K562 (cell line): ENCODE measurements around the gene KCP. TPM values are rescaled to one million over a fixed set of nuclear protein-coding genes. Genes with fewer than 3 reads are reported as not detected.

Experiments used
- ATAC-seq: fragments of 200-7000 bp; cut with Tn5 transposase; 3 replicates; pipeline ENCODE4 v1.9.1; 2020; ENCODE audit warnings: moderate library complexity
- BruUV-seq: library from RNA; stranded (reverse); fragments of 400-500 nt; replicated peaks from 2 replicates; lab custom pipeline; 2021; lab: Mats Ljungman, UMichigan
- CTCF ChIA-PET: fragments of 300-600 bp; formaldehyde crosslinking; extraction: SDS; loops from one replicate; lab custom pipeline; 2021; ENCODE audit warnings: low intra/inter-chr PET ratio; lab: Yijun Ruan, JAX
- POLR2A ChIA-PET: fragments of 300-600, 350-650 bp; sonication (Branson Sonifier 250); formaldehyde crosslinking; extraction: SDS; loops from one replicate; lab custom pipeline; 2021; ENCODE audit warnings: antibody characterized with exemption, inconsistent platforms; lab: Yijun Ruan, JAX
- DNase-seq, 4 experiments: peaks; one replicate each; pipeline versions ENCODE4 v3.0.0 to v3.0.0-alpha.2; 2011 to 2018; ENCODE audit warnings: low spot score in 3 of 4, mixed read lengths in 3 of 4; ENCODE audit errors: extremely low read depth in 1 of 4
- FAIRE-seq: peaks from 2 replicates; lab custom pipeline; 2011; peaks lifted over from hg19 to GRCh38; lab: Jason Lieb, UNC
- H2AFZ ChIP-seq: 2 replicates; pipeline ENCODE4 v1.6.0; 2011; ENCODE audit warnings: low read depth, low read length, control low read depth, inconsistent platforms
- H3K27ac ChIP-seq: fragments of 200-600 bp; 3 replicates; pipeline ENCODE4 v1.8.0; 2011; ENCODE audit warnings: low read depth, mild to moderate bottlenecking, control low read depth, inconsistent platforms, low read length, moderate library complexity, mixed read lengths; ENCODE audit errors: extremely low read depth
- H3K27me3 ChIP-seq, 2 experiments: fragments of 300-600 bp in 1 of 2; 2 replicates in 1 of 2; 3 replicates in 1 of 2; pipeline versions ENCODE4 v1.6.0 to v1.8.0; 2011; ENCODE audit warnings: inconsistent platforms in 2 of 2, low read length in 2 of 2, mild to moderate bottlenecking in 1 of 2, mixed read lengths in 1 of 2, moderate library complexity in 1 of 2; ENCODE audit not compliant: control insufficient read depth in 2 of 2, insufficient read depth in 2 of 2
- H3K36me3 ChIP-seq: fragments of 300-600 bp; 3 replicates; pipeline ENCODE4 v1.8.0; 2011; ENCODE audit warnings: mild to moderate bottlenecking, low read length, inconsistent platforms; ENCODE audit not compliant: control insufficient read depth, insufficient read depth
- H3K4me1 ChIP-seq, 2 experiments: fragments of 200-600 bp in 1 of 2; replicated peaks in 1 of 2; 2 replicates in 1 of 2; 3 replicates in 1 of 2; pipeline versions ENCODE4 v1.5.1 to v1.8.0; 2011; ENCODE audit warnings: inconsistent platforms in 2 of 2, low read length in 2 of 2, mild to moderate bottlenecking in 1 of 2, mixed read lengths in 1 of 2, moderate library complexity in 1 of 2; ENCODE audit not compliant: control insufficient read depth in 2 of 2, insufficient read depth in 2 of 2
- H3K4me2 ChIP-seq: 2 replicates; pipeline ENCODE4 v1.6.1; 2011; ENCODE audit warnings: low read length, control low read depth, inconsistent platforms, mixed read lengths; ENCODE audit not compliant: insufficient read depth
- H3K4me3 ChIP-seq: fragments of 200-600 bp; sonication (generic), shearing (Covaris generic); 2 replicates; pipeline ENCODE4 v1.5.1; 2016; ENCODE audit warnings: control low read depth, inconsistent platforms
- H3K79me2 ChIP-seq: fragments of 200-600 bp; 3 replicates; pipeline ENCODE4 v1.8.0; 2011; ENCODE audit warnings: low read length, inconsistent platforms; ENCODE audit not compliant: control insufficient read depth, insufficient read depth
- H3K9ac ChIP-seq, 2 experiments: 2 replicates each; pipeline versions ENCODE4 v1.6.0 to v1.6.1; 2011; ENCODE audit warnings: low read depth in 2 of 2, low read length in 2 of 2, control low read depth in 1 of 2, inconsistent platforms in 1 of 2, mild to moderate bottlenecking in 1 of 2, mixed read lengths in 1 of 2; ENCODE audit not compliant: insufficient read depth in 1 of 2
- H3K9me1 ChIP-seq: one replicate; pipeline ENCODE4 v1.6.0; 2011; ENCODE audit warnings: inconsistent platforms, mild to moderate bottlenecking, low read length, moderate library complexity; ENCODE audit not compliant: control insufficient read depth, insufficient read depth
- H3K9me3 ChIP-seq: replicated peaks from 2 replicates; pipeline ENCODE4 v1.5.1; 2011; ENCODE audit warnings: low read depth, low read length, inconsistent platforms; ENCODE audit not compliant: control insufficient read depth, insufficient read depth
- H4K20me1 ChIP-seq: replicated peaks from 2 replicates; pipeline ENCODE4 v1.6.1; 2011; ENCODE audit warnings: low read length, inconsistent platforms, mixed read lengths; ENCODE audit not compliant: control insufficient read depth, insufficient read depth
- CCNT2 ChIP-seq: IDR thresholded peaks from 2 replicates; pipeline ENCODE4 v1.6.1; 2011; ENCODE audit warnings: borderline replicate concordance, low read depth, mild to moderate bottlenecking, moderate library complexity, mixed read lengths, low read length; ENCODE audit not compliant: insufficient read length; ENCODE audit errors: extremely low read depth
- HNRNPH1 ChIP-seq: fragments of 200-400 bp; formaldehyde crosslinking; optimal IDR thresholded peaks from 2 replicates; pipeline ENCODE3; 2017; ENCODE audit warnings: low read depth, mild to moderate bottlenecking, low read length, moderate library complexity
- LEF1 ChIP-seq: fragments of 450-650 bp; IDR thresholded peaks from 2 replicates; pipeline ENCODE4 v1.6.1; 2016; ENCODE audit warnings: mild to moderate bottlenecking
- MYBL2 ChIP-seq, 2 experiments: fragments of 450-650 bp in 1 of 2; sonication (generic) in 1 of 2; formaldehyde crosslinking in 1 of 2; IDR thresholded peaks; 2 replicates each; pipeline versions ENCODE4 v1.6.1 to v1.8.1; 2017 to 2022; ENCODE audit warnings: borderline replicate concordance in 1 of 2, inconsistent platforms in 1 of 2, low read depth in 1 of 2, mild to moderate bottlenecking in 1 of 2, missing genetic modification reagents in 1 of 2, moderate library complexity in 1 of 2
- NR2C2 ChIP-seq, 2 experiments: fragments of 200-800 bp in 1 of 2; sonication (Bioruptor generic) in 1 of 2; sonication (generic) in 1 of 2; formaldehyde crosslinking in 1 of 2; IDR thresholded peaks; 2 replicates each; pipeline versions ENCODE4 v1.6.1 to v1.8.0; 2016 to 2022; ENCODE audit warnings: mild to moderate bottlenecking in 1 of 2, missing compliant biosample characterization in 1 of 2, missing genetic modification characterization in 1 of 2, missing genetic modification reagents in 1 of 2
- ZBTB40 ChIP-seq, 2 experiments: fragments of 450-650 bp in 1 of 2; sonication (generic) in 1 of 2; formaldehyde crosslinking in 1 of 2; IDR thresholded peaks; 2 replicates each; pipeline versions ENCODE4 v1.7.1 to v1.9.0; 2016 to 2022; ENCODE audit warnings: inconsistent platforms in 1 of 2, mild to moderate bottlenecking in 1 of 2, missing genetic modification reagents in 1 of 2
- whole genome bisulfite sequencing: fragments of 100-300 bp; shearing (Covaris generic); methylation state at CpG from one replicate; pipeline ENCODE4 v1.1.6; 2016; ENCODE audit warnings: low coverage, mixed read lengths; ENCODE audit not compliant: insufficient coverage; ENCODE audit errors: missing lambda C conversion rate; 5-methylcytosine and 5-hydroxymethylcytosine counted together
- in situ Hi-C: fragments of 300-500 bp; cut with MboI; formaldehyde crosslinking; loops from 4 replicates; pipeline ENCODE4 v1.15.0; 2018; ENCODE audit warnings: inconsistent platforms, mixed read lengths
- intact Hi-C: fragments of 100-400 bp; cut with micrococcal nuclease; formaldehyde crosslinking; loops from 2 replicates; pipeline ENCODE4 v1.14.2; 2022
- polyA plus RNA-seq, 8 experiments: library from polyadenylated mRNA; depleted of rRNA in 4 of 8; stranded (reverse) in 5 of 8; unstranded in 3 of 8; fragments of >200 nt; fragmentation: Nextera tagmentation in 2 of 8; fragmentation: Illumina TruSeq in 1 of 8; extraction: Ambion mirVana in 2 of 8; extraction: Trizol in 1 of 8; gene quantifications; 2 replicates each; pipeline versions ENCODE4 v1.2.1 to v1.2.3, GENCODE V29; 2011 to 2014; ENCODE audit warnings: inconsistent platforms in 1 of 8, missing spikeins in 1 of 8
- total RNA-seq, 7 experiments: library from RNA; depleted of rRNA in 6 of 7; stranded (reverse); fragments of >200 nt in 6 of 7; fragmentation: Illumina TruSeq in 2 of 7; extraction: Trizol in 2 of 7; gene quantifications; 2 replicates each; pipeline versions ENCODE4 v1.2.1 to v1.2.3, GENCODE V29; 2011 to 2021; ENCODE audit warnings: low replicate concordance in 1 of 7

The KCP gene
- total and polyA plus RNA-seq, 9 of the 15 experiments (the other 6 are each of a cell fraction or from before 2014, with no cell fraction given) = 0.06 to 0.17 (median 0.12) TPM; not detected in 3

DNA sequence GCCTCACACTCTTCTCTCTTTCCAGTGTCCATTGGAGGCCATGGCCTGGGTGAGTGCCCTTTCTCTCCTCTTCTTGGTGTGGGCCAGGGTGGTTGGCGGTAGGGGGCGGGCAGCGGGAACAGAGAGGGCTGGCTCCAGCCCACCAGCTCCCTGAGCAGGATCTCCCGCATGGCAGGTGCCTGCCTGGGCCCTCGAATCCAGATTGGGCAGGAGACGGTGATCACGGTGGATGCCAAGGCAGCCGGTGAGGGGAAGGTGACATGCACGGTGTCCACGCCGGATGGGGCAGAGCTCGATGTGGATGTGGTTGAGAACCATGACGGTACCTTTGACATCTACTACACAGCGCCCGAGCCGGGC is 61.4 kb downstream of the KCP start:
- Histone ChIP-seq H2AFZ (no peak overlapping the region), H3K9ac (peak overlapping the region in 1 of 2 experiments; percentile 37; a peak in 1 of 4 replicates), H3K36me3 (peaks cover 99% of the 10 kb centered on the region), H3K9me1 (peaks cover 5% of the 10 kb centered on the region), H4K20me1 (peaks cover 5% of the 10 kb centered on the region; the same call in 1 of the 2 replicates), H3K27me3 (no peaks in the 10 kb centered on the region), H3K79me2 (no peaks in the 10 kb centered on the region), H3K4me1 (peaks cover 0 to 24% of the 10 kb centered on the region in 2 experiments; a peak in 1 of 5 replicates), H3K4me3 (no peak overlapping the region), H3K4me2 (no peak overlapping the region), H3K27ac (no peak overlapping the region), H3K9me3 (no peaks in the 10 kb centered on the region)
- no TSS peak for BruUV-seq
- ChIA-PET CTCF (no interaction called here), POLR2A (interaction anchor here (1.1 to 5.1 kb wide), 3 partner anchors 12 to 16 kb away, joined by 4 to 47 read pairs (median 8); partner anchors contain the start of gene ATP6V1F)
- in situ Hi-C loops = no loop called here
- 96% methylated on average over 13 of the region's 16 CpGs for WGBS
- ATAC-seq (no peak), FAIRE-seq (no peak), DNase-seq (no peak)
- intact Hi-C loops = no loop called here
- TF ChIP-seq MYBL2 (IDR thresholded peaks at IDR 0.05; ENCODE audit: low read depth) (no peak), MYBL2 (CRISPR knock-in tag; IDR thresholded peaks at IDR 0.05; ENCODE audit: borderline replicate concordance) (no peak), CCNT2 (no peak), NR2C2 (CRISPR knock-in tag; IDR thresholded peaks at IDR 0.05) (no peak), NR2C2 (tag; IDR thresholded peaks at IDR 0.05) (no peak), ZBTB40 (IDR thresholded peaks at IDR 0.05) (no peak), ZBTB40 (CRISPR knock-in tag; IDR thresholded peaks at IDR 0.05) (no peak), HNRNPH1 (no peak), LEF1 (no peak)
